Ovary (tissue), 9 donors: ENCODE results near the gene ACTN1. TPM values are rescaled to one million over a fixed set of nuclear protein-coding genes. Genes with fewer than 3 reads are reported as not detected.

Source experiments
- DNase-seq, 5 donors: peaks; one replicate each; pipeline ENCODE4 v3.0.0-alpha.2; 2019 to 2020
- H3K27ac ChIP-seq, 2 donors: fragments of 200-600 bp; one replicate each; pipeline versions ENCODE4 v1.5.1 to v1.8.0; 2019 to 2022
- H3K27me3 ChIP-seq: fragments of 200-600 bp; one replicate; pipeline ENCODE4 v1.8.0; 2022
- H3K36me3 ChIP-seq: fragments of 200-600 bp; sonication (generic); one replicate; pipeline ENCODE4 v1.5.1; 2019
- H3K4me1 ChIP-seq: one replicate; pipeline ENCODE4 v1.8.1; 2013; ENCODE audit warnings: mild to moderate bottlenecking, moderate library complexity; ENCODE audit not compliant: insufficient read depth
- H3K4me3 ChIP-seq: fragments of 200-600 bp; sonication (generic); one replicate; pipeline ENCODE4 v1.5.1; 2017
- H3K9me3 ChIP-seq, 2 donors: fragments of 200-600 bp in 1 of 2; sonication (generic) in 1 of 2; one replicate each; pipeline versions ENCODE4 v1.5.1 to v1.8.1; 2013 to 2019; ENCODE audit warnings: mild to moderate bottlenecking in 1 of 2, moderate library complexity in 1 of 2
- CTCF ChIP-seq, 3 donors: fragments of 450-650 bp in 2 of 3; fragments of 200-600 bp in 1 of 3; IDR thresholded peaks; one replicate each; pipeline versions ENCODE4 v1.5.1 to v1.8.0; 2016 to 2022; ENCODE audit warnings: antibody characterized with exemption in 3 of 3, mild to moderate bottlenecking in 1 of 3
- EP300 ChIP-seq: sonication (generic); formaldehyde crosslinking; IDR thresholded peaks from one replicate; pipeline ENCODE4 v1.6.1; 2017; ENCODE audit warnings: antibody characterized with exemption
- POLR2A ChIP-seq: fragments of 450-650 bp; IDR thresholded peaks from one replicate; pipeline ENCODE4 v1.6.1; 2017; ENCODE audit warnings: antibody characterized with exemption, mild to moderate bottlenecking, moderate library complexity
- WGBS, 3 donors: extraction: QIAGEN DNeasy Blood & Tissue Kit in 1 of 3; methylation state at CpG; one replicate each; pipeline versions ENCODE4 v1.1.5 to v1.1.7; 2013 to 2017; 5-methylcytosine and 5-hydroxymethylcytosine counted together
- intact Hi-C, 4 donors: fragments of 100-400 bp; cut with DNase I; formaldehyde crosslinking; loops; one replicate each; pipeline versions ENCODE4 v1.11.0 to v1.15.1; 2022 to 2023
- polyA plus RNA-seq, 2 donors: library from polyadenylated mRNA; stranded (reverse); fragments of 200-250 nt in 1 of 2; fragments of 350-450 nt in 1 of 2; fragmentation: Illumina TruSeq in 1 of 2; extraction: RNeasy Lipid Tissue Mini Kit (QIAGEN cat#74804) in 1 of 2; gene quantifications; one replicate each; pipeline ENCODE4 v1.2.3, GENCODE V29; 2013 to 2014
- total RNA-seq, 7 donors: library from RNA; depleted of rRNA in 2 of 7; stranded (reverse); fragments of >200 nt in 2 of 7; fragmentation: NEBNext Ultra II Directional in 3 of 7; extraction: Animal tissue kit (Norgen Biotek cat#: 25700) in 3 of 7; gene quantifications; one replicate each; pipeline versions ENCODE4 v1.1.0 to v1.2.4, GENCODE V29; 2016 to 2023
- donor health status: DM: no; HTN: no; CAD: no; lungs with moderate emphysema.
- donor health status: DM: no; HTN: no; CAD: no.
- donor health status: Bipolar disorder and iron deficiency.
- donor health status: DM: yes; HTN: yes; CAD: no.
- donor health status: DM: no; HTN: no; CAD: no.
- donor health status: DM: yes; HTN: yes; CAD: no.

ACTN1 gene
- total and polyA plus RNA-seq, 9 donors: 39.0 to 203 (median 138) TPM

DNA sequence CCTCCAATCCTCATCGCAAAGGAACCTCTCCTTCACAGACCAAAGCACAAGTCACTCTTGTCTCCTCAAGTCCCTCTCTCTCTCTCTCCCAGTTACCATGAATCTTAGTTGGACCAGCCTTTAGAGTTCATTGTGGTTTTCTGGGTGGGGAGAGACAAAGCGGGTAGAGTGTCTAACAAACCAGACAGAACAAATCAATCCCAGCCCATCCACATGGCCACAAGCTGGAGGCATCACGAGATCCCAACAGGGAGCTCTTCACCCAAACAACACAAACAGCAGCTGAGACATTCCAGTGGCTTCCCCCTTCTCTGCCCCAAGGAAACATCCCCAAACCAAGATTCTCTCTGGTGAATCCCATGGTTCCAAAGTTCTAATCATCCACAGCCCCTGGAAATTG, 22.4 kb downstream of the ACTN1 start:
- intact Hi-C loops: no loop called here
- no peak for DNase-seq
- WGBS, 3 donors: 81 to 88% (median 83%) methylated on average over 3 of the region's 3 CpGs
- H3K27ac ChIP-seq: no peak overlapping the region
- H3K4me1 ChIP-seq: peaks cover 34% of the 10 kb centered on the region
- H3K4me3 ChIP-seq: no peak overlapping the region
- no peaks in the 10 kb centered on the region for H3K27me3 ChIP-seq
- TF ChIP-seq EP300: no peak
- no peak for TF ChIP-seq CTCF (IDR thresholded peaks at IDR 0.05)
- TF ChIP-seq POLR2A: no peak
- H3K9me3 ChIP-seq: no peaks in the 10 kb centered on the region
- H3K36me3 ChIP-seq: no peaks in the 10 kb centered on the region

GRCh38 chr14:68955851-68956179, 23.3 kb downstream of the ACTN1 start:
- H3K4me1 ChIP-seq: peaks cover 42% of the 10 kb centered on the region
- intact Hi-C loops: no loop called here
- no peaks in the 10 kb centered on the region for H3K27me3 ChIP-seq
- no peak overlapping the region for H3K4me3 ChIP-seq
- TF ChIP-seq CTCF (IDR thresholded peaks at IDR 0.05) (no peak), POLR2A (no peak), EP300 (no peak)
- H3K27ac ChIP-seq: no peak overlapping the region
- H3K9me3 ChIP-seq: no peaks in the 10 kb centered on the region
- DNase-seq: no peak
- no peaks in the 10 kb centered on the region for H3K36me3 ChIP-seq
- 40 to 42% (median 41%) methylated on average over 5 of the region's 5 CpGs for WGBS, 3 donors

GRCh38 chr14:68955164-68955850, 23.8 kb downstream of the ACTN1 start:
- WGBS, 3 donors: 73 to 76% (median 74%) methylated on average over 10 of the region's 10 CpGs
- no peaks in the 10 kb centered on the region for H3K36me3 ChIP-seq
- intact Hi-C loops: no loop called here
- H3K4me1 ChIP-seq: peaks cover 45% of the 10 kb centered on the region
- H3K4me3 ChIP-seq: no peak overlapping the region
- H3K27me3 ChIP-seq: no peaks in the 10 kb centered on the region
- H3K9me3 ChIP-seq: no peaks in the 10 kb centered on the region
- TF ChIP-seq POLR2A (no peak), CTCF (IDR thresholded peaks at IDR 0.05) (no peak), EP300 (no peak)
- DNase-seq: no peak
- H3K27ac ChIP-seq: no peak overlapping the region

DNA sequence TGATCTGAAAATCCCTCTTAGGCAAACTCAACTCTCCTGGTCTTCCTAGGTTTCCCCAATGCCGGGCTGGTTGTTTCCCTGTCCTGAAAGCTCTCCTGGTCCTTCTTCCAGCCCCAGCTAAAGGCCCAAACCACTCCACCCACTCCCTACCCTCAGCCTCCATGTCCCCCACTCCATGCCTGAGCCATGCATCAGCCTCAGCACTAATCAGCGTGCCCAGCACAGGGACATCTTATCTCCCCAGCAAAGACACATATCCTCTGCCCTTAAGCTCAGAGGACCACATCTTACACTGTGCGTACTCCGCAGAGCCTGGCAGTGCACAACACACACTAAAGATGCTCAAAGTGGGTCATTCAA, 25.9 kb downstream of the ACTN1 start:
- H3K9me3 ChIP-seq: no peaks in the 10 kb centered on the region
- H3K4me1 ChIP-seq: peaks cover 44% of the 10 kb centered on the region
- no peak for TF ChIP-seq EP300
- no peak for TF ChIP-seq CTCF (IDR thresholded peaks at IDR 0.05)
- TF ChIP-seq POLR2A: no peak
- 54 to 59% (median 57%) methylated on average over 4 of the region's 4 CpGs for WGBS, 3 donors
- no peaks in the 10 kb centered on the region for H3K36me3 ChIP-seq
- DNase-seq: no peak
- H3K4me3 ChIP-seq: peak overlapping the region; percentile 19
- H3K27me3 ChIP-seq: no peaks in the 10 kb centered on the region
- peak overlapping the region; percentile 47 to 63 for H3K27ac ChIP-seq
- intact Hi-C loops: loop anchor here in 1 of 4 donors (2.0 kb wide), 1 partner anchor 24 kb away; no protein-coding TSS in a partner anchor
